HL-60 (cell line): Measurements from ENCODE around the gene TMTC2.

Experiments
- GABPA ChIP-seq: IDR thresholded peaks from 2 replicates; pipeline ENCODE4 v1.6.1; 2012; ENCODE audit warnings: low read depth
- POLR2AphosphoS5 ChIP-seq: IDR thresholded peaks from 2 replicates; pipeline ENCODE4 v1.6.1; 2012; ENCODE audit warnings: low read depth
- SPI1 ChIP-seq: IDR thresholded peaks from 2 replicates; pipeline ENCODE4 v1.6.1; 2012; ENCODE audit warnings: low read depth, mild to moderate bottlenecking, borderline replicate concordance
- TF ChIP-seq, protein P1 (sequence below): IDR thresholded peaks from one replicate; pipeline ENCODE4 v1.5.1; 2011; ENCODE audit warnings: low read length, control low read depth, inconsistent platforms; ENCODE audit not compliant: insufficient read depth
- TF ChIP-seq, protein P2 (sequence below): IDR thresholded peaks from 2 replicates; pipeline ENCODE4 v1.6.1; 2012; ENCODE audit warnings: low read depth; ENCODE audit not compliant: insufficient replicate concordance

DNA sequence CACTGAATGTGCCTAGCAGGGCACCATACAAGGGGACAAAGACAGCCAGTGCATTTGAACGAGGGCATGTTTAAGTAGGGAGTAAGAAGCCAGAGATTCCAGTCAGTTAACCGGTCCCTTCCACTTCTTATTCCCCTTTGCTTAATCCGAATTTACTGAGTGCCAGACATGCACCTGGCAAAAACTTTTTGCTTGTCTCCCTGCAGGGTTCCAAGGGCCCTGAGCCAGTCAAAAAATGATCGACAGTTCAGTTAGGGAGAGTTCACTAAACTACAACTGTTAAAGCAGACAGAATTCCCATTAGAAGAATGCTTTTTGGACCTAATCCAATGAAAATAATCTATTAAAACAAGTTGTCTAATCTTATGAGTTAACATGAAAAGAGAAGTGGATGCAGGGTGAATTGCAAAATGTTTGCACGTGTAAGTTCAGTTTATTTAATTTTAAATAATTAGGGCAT lies 193.8 kb downstream of the TMTC2 start:
- TF ChIP-seq, protein P1, sequence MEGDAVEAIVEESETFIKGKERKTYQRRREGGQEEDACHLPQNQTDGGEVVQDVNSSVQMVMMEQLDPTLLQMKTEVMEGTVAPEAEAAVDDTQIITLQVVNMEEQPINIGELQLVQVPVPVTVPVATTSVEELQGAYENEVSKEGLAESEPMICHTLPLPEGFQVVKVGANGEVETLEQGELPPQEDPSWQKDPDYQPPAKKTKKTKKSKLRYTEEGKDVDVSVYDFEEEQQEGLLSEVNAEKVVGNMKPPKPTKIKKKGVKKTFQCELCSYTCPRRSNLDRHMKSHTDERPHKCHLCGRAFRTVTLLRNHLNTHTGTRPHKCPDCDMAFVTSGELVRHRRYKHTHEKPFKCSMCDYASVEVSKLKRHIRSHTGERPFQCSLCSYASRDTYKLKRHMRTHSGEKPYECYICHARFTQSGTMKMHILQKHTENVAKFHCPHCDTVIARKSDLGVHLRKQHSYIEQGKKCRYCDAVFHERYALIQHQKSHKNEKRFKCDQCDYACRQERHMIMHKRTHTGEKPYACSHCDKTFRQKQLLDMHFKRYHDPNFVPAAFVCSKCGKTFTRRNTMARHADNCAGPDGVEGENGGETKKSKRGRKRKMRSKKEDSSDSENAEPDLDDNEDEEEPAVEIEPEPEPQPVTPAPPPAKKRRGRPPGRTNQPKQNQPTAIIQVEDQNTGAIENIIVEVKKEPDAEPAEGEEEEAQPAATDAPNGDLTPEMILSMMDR: no peak
- TF ChIP-seq POLR2AphosphoS5 (no peak), SPI1 (no peak), GABPA (no peak)
- TF ChIP-seq, protein P2, sequence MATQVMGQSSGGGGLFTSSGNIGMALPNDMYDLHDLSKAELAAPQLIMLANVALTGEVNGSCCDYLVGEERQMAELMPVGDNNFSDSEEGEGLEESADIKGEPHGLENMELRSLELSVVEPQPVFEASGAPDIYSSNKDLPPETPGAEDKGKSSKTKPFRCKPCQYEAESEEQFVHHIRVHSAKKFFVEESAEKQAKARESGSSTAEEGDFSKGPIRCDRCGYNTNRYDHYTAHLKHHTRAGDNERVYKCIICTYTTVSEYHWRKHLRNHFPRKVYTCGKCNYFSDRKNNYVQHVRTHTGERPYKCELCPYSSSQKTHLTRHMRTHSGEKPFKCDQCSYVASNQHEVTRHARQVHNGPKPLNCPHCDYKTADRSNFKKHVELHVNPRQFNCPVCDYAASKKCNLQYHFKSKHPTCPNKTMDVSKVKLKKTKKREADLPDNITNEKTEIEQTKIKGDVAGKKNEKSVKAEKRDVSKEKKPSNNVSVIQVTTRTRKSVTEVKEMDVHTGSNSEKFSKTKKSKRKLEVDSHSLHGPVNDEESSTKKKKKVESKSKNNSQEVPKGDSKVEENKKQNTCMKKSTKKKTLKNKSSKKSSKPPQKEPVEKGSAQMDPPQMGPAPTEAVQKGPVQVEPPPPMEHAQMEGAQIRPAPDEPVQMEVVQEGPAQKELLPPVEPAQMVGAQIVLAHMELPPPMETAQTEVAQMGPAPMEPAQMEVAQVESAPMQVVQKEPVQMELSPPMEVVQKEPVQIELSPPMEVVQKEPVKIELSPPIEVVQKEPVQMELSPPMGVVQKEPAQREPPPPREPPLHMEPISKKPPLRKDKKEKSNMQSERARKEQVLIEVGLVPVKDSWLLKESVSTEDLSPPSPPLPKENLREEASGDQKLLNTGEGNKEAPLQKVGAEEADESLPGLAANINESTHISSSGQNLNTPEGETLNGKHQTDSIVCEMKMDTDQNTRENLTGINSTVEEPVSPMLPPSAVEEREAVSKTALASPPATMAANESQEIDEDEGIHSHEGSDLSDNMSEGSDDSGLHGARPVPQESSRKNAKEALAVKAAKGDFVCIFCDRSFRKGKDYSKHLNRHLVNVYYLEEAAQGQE: no peak
